Gastrocnemius medialis (tissue), 4 donors: ENCODE results near the gene GAREM1.

Experiments
- CTCF ChIP-seq, 5 experiments: fragments of 450-650 bp in 3 of 5; fragments of 200-600 bp in 2 of 5; sonication (generic) in 2 of 5; IDR thresholded peaks in 4 of 5; conservative IDR thresholded peaks in 1 of 5; 1 replicate in 4 of 5; 2 replicates in 1 of 5; pipeline ENCODE4 v1.5.1; 2016 to 2019; ENCODE audit warnings: antibody characterized with exemption in 5 of 5, mild to moderate bottlenecking in 3 of 5, moderate library complexity in 3 of 5
- POLR2A ChIP-seq, 2 donors: fragments of 450-650 bp; IDR thresholded peaks; one replicate each; pipeline ENCODE4 v1.6.1; 2017; ENCODE audit warnings: antibody characterized with exemption in 2 of 2, mild to moderate bottlenecking in 2 of 2, moderate library complexity in 2 of 2

GRCh38 chr18:32278177-32278799 is 192.4 kb downstream of the GAREM1 start:
- TF ChIP-seq CTCF (IDR thresholded peaks at IDR 0.05 in 4 of 5, conservative IDR thresholded peaks at IDR 0.05 in 1 of 5): no peak
- no peak for TF ChIP-seq POLR2A (IDR thresholded peaks at IDR 0.05)
